Skeletal muscle tissue (tissue), 4 donors: ENCODE measurements around the gene AQP12B. TPM values are rescaled to one million over a fixed set of nuclear protein-coding genes. Genes with fewer than 3 reads are reported as not detected.

Experiments
- H3K27ac ChIP-seq: one replicate; pipeline ENCODE4 v1.7.0; 2013; ENCODE audit warnings: mild to moderate bottlenecking, low read depth, low read length, inconsistent platforms
- H3K27me3 ChIP-seq, 3 donors: one replicate each; pipeline ENCODE4 v1.7.0; 2013; ENCODE audit warnings: low read length in 3 of 3; ENCODE audit not compliant: control insufficient read depth in 3 of 3, insufficient read depth in 3 of 3
- H3K36me3 ChIP-seq, 3 donors: one replicate each; pipeline ENCODE4 v1.7.0; 2013; ENCODE audit warnings: low read length in 3 of 3; ENCODE audit not compliant: control insufficient read depth in 3 of 3, insufficient read depth in 3 of 3
- H3K4me1 ChIP-seq, 3 donors: one replicate each; pipeline ENCODE4 v1.7.0; 2013; ENCODE audit warnings: low read length in 3 of 3, mild to moderate bottlenecking in 3 of 3; ENCODE audit not compliant: control insufficient read depth in 3 of 3, insufficient read depth in 3 of 3
- H3K4me3 ChIP-seq, 3 donors: one replicate each; pipeline ENCODE4 v1.7.0; 2013; ENCODE audit warnings: low read length in 3 of 3
- H3K9ac ChIP-seq, 3 donors: one replicate each; pipeline ENCODE4 v1.7.0; 2013; ENCODE audit warnings: low read length in 3 of 3, mild to moderate bottlenecking in 3 of 3, moderate library complexity in 2 of 3, low read depth in 1 of 3
- H3K9me3 ChIP-seq, 3 donors: one replicate each; pipeline ENCODE4 v1.7.0; 2013; ENCODE audit warnings: low read length in 3 of 3; ENCODE audit not compliant: control insufficient read depth in 3 of 3
- total RNA-seq: library from RNA; depleted of rRNA; stranded (reverse); fragments of >200 nt; gene quantifications from one replicate; pipeline ENCODE4 v1.2.3, GENCODE V29; 2014
- donor health status: Osteomylitis.

Gene AQP12B
- total RNA-seq, 1 donor from 2014 or later: not detected

DNA sequence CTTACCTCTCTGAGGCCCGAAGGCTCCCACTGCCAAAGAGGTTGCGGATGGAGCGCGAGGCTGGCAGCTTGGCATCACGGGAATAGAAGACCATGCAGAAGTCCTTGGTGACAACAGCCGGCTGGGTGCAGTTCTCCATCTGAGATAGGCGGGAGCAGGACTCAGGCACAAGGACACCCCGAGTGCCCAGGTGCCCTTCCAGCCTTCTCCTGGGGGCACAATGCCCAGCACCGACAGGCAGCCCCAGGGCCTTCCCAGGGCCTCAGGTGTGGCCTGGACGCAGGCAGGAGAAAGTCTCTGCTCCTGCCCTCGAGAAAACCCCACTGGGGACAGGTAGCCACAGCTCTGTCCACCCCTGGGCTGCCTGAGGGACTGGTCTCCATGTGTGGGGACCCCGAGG, 42.6 kb upstream of the AQP12B start:
- no peak overlapping the region for H3K27ac ChIP-seq
- H3K27me3 ChIP-seq: peaks cover 13 to 26% (median 18%) of the 10 kb centered on the region in 3 donors
- H3K4me1 ChIP-seq: no peaks in the 10 kb centered on the region
- H3K9ac ChIP-seq: no peak overlapping the region
- no peak overlapping the region for H3K4me3 ChIP-seq
- no peaks in the 10 kb centered on the region for H3K36me3 ChIP-seq
- no peaks in the 10 kb centered on the region for H3K9me3 ChIP-seq

- Histone ChIP-seq H3K27ac (no peak overlapping the region), H3K27me3 (peaks cover 5 to 18% (median 13%) of the 10 kb centered on the region in 3 donors), H3K9ac (no peak overlapping the region), H3K4me1 (no peaks in the 10 kb centered on the region), H3K4me3 (no peak overlapping the region), H3K36me3 (no peaks in the 10 kb centered on the region), H3K9me3 (no peaks in the 10 kb centered on the region)
These were observed 41.7 kb upstream of the AQP12B start for GRCh38 chr2:240724431-240724830.

GRCh38 chr2:240723851-240724250, 41.2 kb upstream of the AQP12B start:
- H3K9me3 ChIP-seq: no peaks in the 10 kb centered on the region
- H3K4me1 ChIP-seq: no peaks in the 10 kb centered on the region
- H3K27me3 ChIP-seq: peaks cover 5 to 12% (median 12%) of the 10 kb centered on the region in 3 donors
- H3K4me3 ChIP-seq: no peak overlapping the region
- H3K36me3 ChIP-seq: no peaks in the 10 kb centered on the region
- no peak overlapping the region for H3K9ac ChIP-seq
- H3K27ac ChIP-seq: no peak overlapping the region

- Histone ChIP-seq H3K4me1 (no peaks in the 10 kb centered on the region), H3K27ac (no peak overlapping the region), H3K27me3 (peaks cover under 1 to 14% (median 10%) of the 10 kb centered on the region in 3 donors), H3K9me3 (no peaks in the 10 kb centered on the region), H3K9ac (no peak overlapping the region), H3K4me3 (no peak overlapping the region), H3K36me3 (no peaks in the 10 kb centered on the region)
These were observed 40.4 kb upstream of the AQP12B start for GRCh38 chr2:240722796-240723735.

DNA sequence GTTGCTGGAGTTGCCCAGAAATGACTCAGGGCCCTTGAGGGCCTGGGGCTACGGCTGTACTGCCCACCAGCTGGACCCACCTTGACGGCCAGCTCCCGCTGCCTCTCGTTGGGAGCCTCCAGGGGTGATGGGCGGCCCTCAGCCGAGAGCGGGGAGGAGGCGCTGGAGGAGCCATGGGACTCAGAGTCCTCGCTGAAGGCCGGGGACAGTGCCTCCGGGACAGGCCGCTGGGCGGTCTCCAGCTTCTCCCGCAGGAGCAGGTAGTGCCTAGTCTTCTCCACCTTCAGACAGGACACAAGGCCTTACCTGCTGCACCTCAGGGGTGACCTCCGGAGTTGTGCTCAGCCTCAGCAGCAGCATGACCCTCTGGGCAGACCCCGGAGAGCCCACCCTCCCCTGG, 39.7 kb upstream of the AQP12B start:
- Histone ChIP-seq H3K9me3 (no peaks in the 10 kb centered on the region), H3K4me1 (no peaks in the 10 kb centered on the region), H3K36me3 (no peaks in the 10 kb centered on the region), H3K9ac (no peak overlapping the region), H3K27me3 (peaks cover 0 to 15% (median 11%) of the 10 kb centered on the region in 3 donors), H3K27ac (no peak overlapping the region), H3K4me3 (no peak overlapping the region)

DNA sequence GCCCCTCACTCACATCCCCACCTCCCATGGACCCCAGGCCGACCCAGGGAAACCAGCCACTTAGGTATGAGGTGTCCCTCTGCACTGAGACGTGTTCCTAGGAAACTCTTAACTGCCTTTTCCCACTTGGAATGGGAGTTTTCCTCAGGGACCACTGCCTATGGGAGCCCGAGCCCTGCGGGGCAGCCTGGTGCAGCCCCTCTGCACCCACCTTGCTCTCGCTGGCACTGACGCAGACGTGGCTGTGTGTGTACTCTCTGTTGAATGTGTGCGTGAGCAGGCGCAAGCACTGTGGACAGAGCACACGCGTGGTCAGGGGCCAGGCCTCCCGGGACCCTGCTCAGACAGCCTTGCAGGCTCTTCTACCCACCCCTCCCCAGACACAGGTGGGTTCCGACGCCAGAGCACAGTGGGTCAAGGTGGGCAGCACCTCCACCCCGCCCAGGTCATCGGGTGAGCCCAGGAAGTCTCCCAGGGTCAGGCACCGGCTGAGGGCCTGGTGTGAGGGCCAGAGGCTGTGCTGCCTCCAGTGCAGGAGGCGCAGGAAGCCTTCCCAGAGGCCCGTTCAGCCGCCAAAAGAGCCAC, 39.0 kb upstream of the AQP12B start:
- H3K4me1 ChIP-seq: no peaks in the 10 kb centered on the region
- no peak overlapping the region for H3K4me3 ChIP-seq
- H3K9me3 ChIP-seq: no peaks in the 10 kb centered on the region
- H3K9ac ChIP-seq: no peak overlapping the region
- no peak overlapping the region for H3K27ac ChIP-seq
- H3K27me3 ChIP-seq: peaks cover 0 to 17% (median 16%) of the 10 kb centered on the region in 3 donors
- H3K36me3 ChIP-seq: no peaks in the 10 kb centered on the region

DNA sequence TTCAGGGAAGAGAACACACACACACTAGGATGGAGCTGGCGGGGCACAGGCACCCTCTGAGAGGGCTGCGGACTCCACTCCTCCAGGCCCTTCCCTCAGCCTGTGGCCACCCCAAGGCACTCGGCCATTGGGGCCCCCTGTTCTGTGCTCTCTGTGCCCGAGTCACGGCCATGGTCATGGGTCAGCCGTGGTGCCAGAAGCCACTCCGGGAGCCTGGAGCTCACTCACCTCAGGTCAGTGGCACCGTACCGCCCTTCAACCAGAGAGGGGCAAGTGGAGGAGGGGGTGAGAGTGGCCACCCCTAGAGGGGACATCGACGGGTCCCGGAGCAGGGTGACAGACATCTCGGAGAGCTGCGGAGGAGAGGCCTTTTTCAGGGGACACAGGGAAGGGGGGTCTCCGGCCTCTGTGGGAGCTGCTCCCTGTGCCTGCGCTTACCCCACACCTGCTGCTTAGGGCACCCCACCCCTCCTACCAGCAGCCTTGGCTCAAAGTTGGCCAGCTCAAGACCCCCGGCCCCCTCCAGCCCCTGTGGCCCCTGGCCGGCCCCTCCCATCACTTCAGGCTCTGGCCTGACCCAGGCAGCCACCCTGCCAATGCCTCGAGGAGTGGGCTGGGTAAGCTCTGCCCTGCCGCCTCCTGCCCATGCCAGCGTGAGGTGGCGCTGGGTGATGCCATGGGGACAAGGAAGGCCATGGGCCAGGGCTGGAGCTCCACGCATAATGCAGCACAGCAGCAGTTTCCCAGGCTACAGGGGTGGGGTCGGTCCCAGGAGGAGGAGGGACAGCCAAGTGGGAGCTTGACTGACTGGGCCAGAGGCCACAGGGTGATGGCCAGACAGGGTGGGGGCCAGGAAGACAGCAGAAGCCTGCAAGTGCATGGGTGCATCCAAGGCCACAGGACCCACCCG, 38.3 kb upstream of the AQP12B start:
- H3K4me1 ChIP-seq: no peaks in the 10 kb centered on the region
- H3K4me3 ChIP-seq: no peak overlapping the region
- H3K27ac ChIP-seq: no peak overlapping the region
- no peak overlapping the region for H3K9ac ChIP-seq
- no peaks in the 10 kb centered on the region for H3K36me3 ChIP-seq
- H3K9me3 ChIP-seq: no peaks in the 10 kb centered on the region
- peaks cover 0 to 22% (median 16%) of the 10 kb centered on the region in 3 donors for H3K27me3 ChIP-seq

DNA sequence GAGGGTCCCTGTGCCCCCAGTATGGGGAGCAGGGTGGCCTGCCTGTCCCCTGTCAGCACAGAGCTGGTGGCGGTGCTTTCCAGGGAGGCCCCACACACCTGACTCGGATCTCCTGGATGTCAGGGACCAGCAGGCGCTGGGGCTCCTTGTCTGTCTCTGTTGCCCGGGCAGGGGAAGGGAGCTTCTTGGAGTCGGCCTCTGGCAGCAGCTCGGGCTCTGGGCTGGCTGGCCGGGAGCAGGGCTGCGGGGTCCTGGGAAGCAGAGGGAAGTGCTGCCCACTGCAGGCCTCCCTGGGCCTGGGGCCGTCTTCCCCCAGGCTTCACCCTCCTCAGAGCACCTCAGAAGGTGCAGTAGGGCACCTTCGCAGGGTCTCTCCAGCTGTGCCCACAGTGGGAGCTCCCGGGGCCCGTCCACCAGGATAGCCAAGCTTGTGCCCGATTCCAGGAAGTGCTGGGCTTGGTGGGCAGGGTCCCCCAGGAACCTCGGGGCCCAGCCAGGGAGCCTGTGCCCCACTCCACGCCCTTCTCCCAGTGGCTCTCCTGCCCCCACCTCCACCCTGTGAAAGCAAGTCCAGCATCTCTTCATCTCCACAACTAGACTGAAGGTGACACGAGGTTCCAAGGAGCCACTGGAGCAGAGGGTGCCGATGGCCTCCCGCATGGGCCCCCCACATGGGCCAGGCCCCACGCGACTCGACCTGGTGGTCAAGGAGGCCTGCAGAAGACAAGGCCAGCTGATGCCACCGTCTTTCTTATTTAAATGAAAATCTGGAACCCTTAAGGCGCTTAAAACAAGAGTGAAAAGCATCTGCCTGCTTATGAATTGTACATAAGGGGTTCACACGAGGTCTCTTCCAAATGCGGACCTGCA, 37.2 kb upstream of the AQP12B start:
- Histone ChIP-seq H3K36me3 (no peaks in the 10 kb centered on the region), H3K27ac (no peak overlapping the region), H3K9ac (no peak overlapping the region), H3K4me1 (no peaks in the 10 kb centered on the region), H3K4me3 (no peak overlapping the region), H3K9me3 (no peaks in the 10 kb centered on the region), H3K27me3 (peaks cover 0 to 32% (median 24%) of the 10 kb centered on the region in 3 donors)

GRCh38 chr2:240718896-240719490, 36.3 kb upstream of the AQP12B start:
- no peaks in the 10 kb centered on the region for H3K4me1 ChIP-seq
- H3K27me3 ChIP-seq: peaks cover 0 to 34% (median 24%) of the 10 kb centered on the region in 3 donors
- H3K27ac ChIP-seq: no peak overlapping the region
- H3K4me3 ChIP-seq: no peak overlapping the region
- H3K36me3 ChIP-seq: no peaks in the 10 kb centered on the region
- no peaks in the 10 kb centered on the region for H3K9me3 ChIP-seq
- H3K9ac ChIP-seq: no peak overlapping the region
